Measurements from ENCODE around the gene ZNF93.
A peak's percentile ranks its signal among the peaks of the same experiment; 100 is the strongest.
"Not testable (repeated sequence)": the region's sequence is repeated elsewhere in the genome, so short reads cannot be mapped to it uniquely, and the experiment has no call there.

The ZNF93 gene

GRCh38 chr19:19946226-19946625, 45.5 kb downstream of the ZNF93 start:
- no peak for DNase-seq (ENCODE audit: low read depth)
- no peak overlapping the region for H3K4me3 ChIP-seq (ENCODE audit: low read length)
- TF ChIP-seq CTCF (conservative IDR thresholded peaks at IDR 0.05; ENCODE audit: low read depth, low read length): no peak

- no peak overlapping the region for H3K4me3 ChIP-seq (ENCODE audit: low read length)
- DNase-seq (ENCODE audit: low read depth): no peak
- TF ChIP-seq CTCF (conservative IDR thresholded peaks at IDR 0.05; ENCODE audit: low read depth, low read length): no peak
Measured at GRCh38 chr19:19948800-19949199, 48.1 kb downstream of the ZNF93 start.

GRCh38 chr19:19955208-19955607, 54.5 kb downstream of the ZNF93 start:
- DNase-seq (ENCODE audit: low read depth): no peak
- TF ChIP-seq CTCF (conservative IDR thresholded peaks at IDR 0.05; ENCODE audit: low read depth, low read length): no peak
- no peak overlapping the region for H3K4me3 ChIP-seq (ENCODE audit: low read length)

GRCh38 chr19:19956434-19957075, 55.8 kb downstream of the ZNF93 start:
- DNase-seq (ENCODE audit: low read depth): no peak
- H3K4me3 ChIP-seq (ENCODE audit: low read length): no peak overlapping the region
- no peak for TF ChIP-seq CTCF (conservative IDR thresholded peaks at IDR 0.05; ENCODE audit: low read depth, low read length)

GRCh38 chr19:19957766-19958165, 57.0 kb downstream of the ZNF93 start:
- DNase-seq (ENCODE audit: low read depth): not testable (repeated sequence)

GRCh38 chr19:19959151-19959799, 58.5 kb downstream of the ZNF93 start:
- TF ChIP-seq CTCF (conservative IDR thresholded peaks at IDR 0.05; ENCODE audit: low read depth, low read length): peak; percentile 51
- not testable (repeated sequence) for H3K4me3 ChIP-seq (ENCODE audit: low read length)
- DNase-seq (ENCODE audit: low read depth): peak; percentile 0

More at GRCh38 chr19:19957766-19958165, 57.0 kb downstream of the ZNF93 start:
- H3K4me3 ChIP-seq (ENCODE audit: low read length): not testable (repeated sequence)

GRCh38 chr19:19964416-19964815, 63.7 kb downstream of the ZNF93 start:
- TF ChIP-seq CTCF (conservative IDR thresholded peaks at IDR 0.05; ENCODE audit: low read depth, low read length): no peak
- DNase-seq (ENCODE audit: low read depth): no peak
- H3K4me3 ChIP-seq (ENCODE audit: low read length): no peak overlapping the region

- not testable (repeated sequence) for H3K4me3 ChIP-seq (ENCODE audit: low read length); DNase-seq (ENCODE audit: low read depth)
Measured at GRCh38 chr19:19966126-19966525, 65.4 kb downstream of the ZNF93 start.
